ENCODE measurements around the gene BCL2L1.

Gene BCL2L1

DNA sequence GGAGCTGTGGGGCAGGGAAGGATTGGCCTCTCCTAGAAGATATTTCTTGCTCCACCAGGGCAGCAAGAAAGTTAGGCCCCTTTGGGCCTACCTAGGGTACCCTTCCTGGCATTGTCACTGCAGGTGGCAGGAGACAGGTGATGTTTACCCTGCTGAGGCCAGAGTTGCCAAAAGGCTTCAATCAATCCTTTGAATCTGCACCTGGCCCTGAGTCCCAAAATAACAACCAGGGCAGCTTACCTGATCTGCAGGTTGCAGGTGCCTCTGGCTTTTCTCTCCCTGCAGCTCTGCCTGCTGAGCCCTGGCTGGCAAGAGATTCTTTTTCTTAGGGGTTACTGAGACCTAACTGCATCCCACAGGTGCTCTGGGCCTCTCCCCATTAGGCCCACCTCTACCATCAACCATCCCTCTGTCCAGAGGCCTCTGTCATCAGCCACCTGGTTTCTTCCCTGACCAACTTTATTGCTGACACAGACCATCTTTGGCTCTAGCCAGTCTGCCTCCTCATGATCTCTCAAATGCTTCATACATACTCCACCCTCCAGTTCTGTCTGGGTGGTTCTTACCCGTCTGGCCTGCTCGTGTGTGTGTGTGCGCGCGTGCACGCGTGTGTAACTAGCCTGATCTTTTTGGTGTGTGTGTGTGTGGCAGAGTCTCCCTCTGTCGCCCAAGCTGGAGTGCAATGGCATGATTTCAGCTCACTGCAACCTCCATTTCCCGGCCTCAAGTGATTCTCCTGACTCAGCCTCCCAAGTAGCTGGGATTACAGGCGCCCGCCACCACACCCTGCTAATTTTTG, 13.7 kb downstream of the BCL2L1 start:
- DNase-seq (ENCODE audit: low spot score): no peak

DNA sequence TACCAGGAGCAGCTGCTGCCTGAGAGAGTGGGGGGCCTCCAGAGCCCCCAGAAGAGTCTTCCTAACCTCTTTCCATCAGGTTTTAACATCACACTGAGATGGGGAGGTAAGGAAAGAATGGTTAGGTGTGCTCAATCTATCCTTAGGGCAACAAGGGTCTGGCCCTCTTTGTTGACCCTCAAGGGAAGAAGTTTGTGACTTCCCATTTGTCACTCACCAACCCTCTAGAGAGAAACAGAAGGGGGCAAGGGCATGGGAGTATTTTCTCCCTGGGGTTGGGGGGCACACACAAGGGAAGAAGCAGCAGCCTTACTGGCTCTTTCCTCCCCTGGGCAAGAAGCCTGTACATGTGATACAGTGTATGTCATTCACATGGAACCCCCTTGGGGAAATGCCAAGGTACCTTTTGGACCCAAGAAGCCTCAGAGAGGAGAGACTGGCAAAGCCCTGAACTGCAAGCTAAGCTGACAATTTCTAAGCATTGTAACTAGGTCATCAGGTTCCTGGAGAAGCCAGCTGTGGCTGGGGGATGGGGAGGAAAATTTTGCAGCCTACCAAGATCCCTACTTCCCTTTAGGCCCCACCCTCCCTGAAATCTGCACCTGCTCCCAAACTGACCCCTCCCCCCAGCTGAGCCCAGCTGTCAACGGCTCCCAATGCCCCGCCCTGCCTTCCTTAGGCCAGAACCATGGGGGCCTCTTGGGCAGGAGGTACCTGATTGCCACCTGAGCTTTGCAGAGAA, 14.5 kb downstream of the BCL2L1 start:
- peak; percentile 56 for DNase-seq (ENCODE audit: low spot score)

DNA sequence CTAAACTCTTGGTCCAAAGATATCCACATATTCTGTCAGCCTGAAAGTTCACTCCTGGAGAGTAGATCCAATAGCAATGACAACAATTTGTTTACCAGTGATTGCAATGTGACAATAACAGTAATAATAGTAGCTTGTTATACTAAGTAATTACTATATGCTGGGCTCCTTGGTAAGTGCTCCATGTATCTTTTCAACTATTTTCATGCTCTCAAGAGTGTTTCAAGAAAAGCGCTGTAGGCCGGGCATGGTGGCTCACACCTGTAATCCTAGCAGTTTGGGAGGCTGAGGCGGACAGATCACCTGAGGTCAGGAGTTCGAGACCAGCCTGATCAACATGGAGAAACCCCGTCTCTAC, 15.4 kb downstream of the BCL2L1 start:
- DNase-seq (ENCODE audit: low spot score): no peak

- no peak for DNase-seq (ENCODE audit: low spot score)
These were observed 15.9 kb downstream of the BCL2L1 start for GRCh38 chr20:31706607-31707257.

DNA sequence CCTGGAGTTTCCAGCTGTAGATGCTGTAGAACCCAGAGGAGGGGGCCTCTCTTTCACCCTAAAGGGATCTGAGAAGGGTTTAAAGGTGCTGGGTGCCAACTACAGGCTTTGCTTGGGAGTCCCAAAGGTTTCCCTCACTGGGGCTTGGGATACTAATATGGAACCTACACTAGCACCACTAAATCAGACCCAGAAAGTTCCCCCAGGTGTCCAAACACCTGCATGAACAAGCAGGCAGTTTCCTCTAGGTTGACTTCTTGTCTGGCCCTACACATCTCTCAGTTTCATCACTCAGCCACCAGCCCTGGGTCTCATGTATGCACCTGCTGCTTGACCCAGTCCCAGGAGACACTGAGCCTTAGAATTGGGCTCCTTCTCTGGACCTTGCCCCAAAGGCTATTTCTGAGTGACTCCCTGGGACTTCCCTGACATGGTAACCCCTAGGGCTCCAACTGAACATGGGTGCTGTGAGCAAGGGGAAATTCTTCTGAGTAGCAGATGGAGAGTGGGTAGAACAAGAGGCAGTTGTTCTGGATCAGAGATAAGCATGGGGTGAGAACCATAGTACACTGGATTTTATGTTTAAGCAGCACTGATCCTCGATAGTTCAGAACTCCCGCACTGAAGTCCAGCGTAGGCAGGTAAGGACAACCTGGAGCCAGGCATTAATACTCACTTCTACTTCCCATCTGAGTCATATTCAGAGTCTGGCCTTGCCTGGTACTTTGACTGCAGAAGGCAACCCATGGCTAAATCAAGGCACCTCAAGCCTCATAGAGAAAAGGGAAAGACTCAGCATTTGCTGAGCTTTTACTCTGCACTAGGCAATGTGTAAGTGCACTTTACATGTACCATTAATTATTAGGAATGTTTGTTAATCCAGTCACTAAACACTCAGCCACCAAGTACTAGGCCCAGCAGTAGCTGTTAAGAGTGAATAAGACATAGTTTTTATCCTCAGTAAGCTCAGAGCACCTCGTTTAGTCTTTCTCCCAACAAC, 16.8 kb downstream of the BCL2L1 start:
- no peak for DNase-seq (ENCODE audit: low spot score)

- no peak for DNase-seq (ENCODE audit: low spot score)
These were observed 17.5 kb downstream of the BCL2L1 start for GRCh38 chr20:31705191-31705590.

- peak; percentile 96 for DNase-seq (ENCODE audit: low spot score)
These were observed 18.2 kb downstream of the BCL2L1 start for GRCh38 chr20:31704225-31705119.

DNA sequence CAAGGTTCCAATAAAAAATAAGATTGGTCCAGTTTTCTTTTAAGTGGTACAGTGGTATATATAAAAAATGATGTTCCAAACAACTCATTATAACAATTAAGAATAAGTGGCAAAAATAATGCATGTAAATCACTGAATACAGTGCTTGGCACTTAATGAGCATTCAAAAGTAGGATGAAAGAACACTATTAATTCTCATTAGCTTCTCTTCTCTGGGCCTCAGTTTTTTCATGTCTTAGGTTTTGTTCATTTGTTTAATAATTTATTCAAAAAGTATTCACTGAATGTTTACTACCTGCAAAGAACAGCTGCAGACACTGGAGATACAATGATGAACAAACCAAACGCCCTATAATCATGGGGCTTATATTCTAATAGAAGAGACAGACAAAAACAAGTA, 21.1 kb downstream of the BCL2L1 start:
- no peak for DNase-seq (ENCODE audit: low spot score)

DNA sequence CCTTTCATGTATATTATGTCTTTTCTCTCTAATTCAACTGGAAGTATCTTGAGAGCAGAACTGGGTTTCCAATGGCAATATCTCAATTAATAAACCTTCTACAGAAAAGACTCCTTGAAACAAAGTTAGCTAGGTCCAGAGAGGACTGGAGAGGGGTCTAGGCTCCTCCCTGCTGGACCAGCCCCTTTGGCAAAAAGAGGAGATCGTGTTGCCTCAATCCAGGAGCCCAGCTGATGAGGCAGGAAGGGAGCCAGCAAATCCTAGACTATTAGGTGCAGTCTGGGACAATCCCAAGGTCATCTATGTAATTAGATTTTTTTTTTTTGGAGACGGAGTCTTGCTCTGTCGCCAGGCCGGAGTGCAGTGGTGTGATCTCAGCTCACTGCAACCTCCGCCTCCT, 21.9 kb downstream of the BCL2L1 start:
- DNase-seq (ENCODE audit: low spot score): no peak

DNA sequence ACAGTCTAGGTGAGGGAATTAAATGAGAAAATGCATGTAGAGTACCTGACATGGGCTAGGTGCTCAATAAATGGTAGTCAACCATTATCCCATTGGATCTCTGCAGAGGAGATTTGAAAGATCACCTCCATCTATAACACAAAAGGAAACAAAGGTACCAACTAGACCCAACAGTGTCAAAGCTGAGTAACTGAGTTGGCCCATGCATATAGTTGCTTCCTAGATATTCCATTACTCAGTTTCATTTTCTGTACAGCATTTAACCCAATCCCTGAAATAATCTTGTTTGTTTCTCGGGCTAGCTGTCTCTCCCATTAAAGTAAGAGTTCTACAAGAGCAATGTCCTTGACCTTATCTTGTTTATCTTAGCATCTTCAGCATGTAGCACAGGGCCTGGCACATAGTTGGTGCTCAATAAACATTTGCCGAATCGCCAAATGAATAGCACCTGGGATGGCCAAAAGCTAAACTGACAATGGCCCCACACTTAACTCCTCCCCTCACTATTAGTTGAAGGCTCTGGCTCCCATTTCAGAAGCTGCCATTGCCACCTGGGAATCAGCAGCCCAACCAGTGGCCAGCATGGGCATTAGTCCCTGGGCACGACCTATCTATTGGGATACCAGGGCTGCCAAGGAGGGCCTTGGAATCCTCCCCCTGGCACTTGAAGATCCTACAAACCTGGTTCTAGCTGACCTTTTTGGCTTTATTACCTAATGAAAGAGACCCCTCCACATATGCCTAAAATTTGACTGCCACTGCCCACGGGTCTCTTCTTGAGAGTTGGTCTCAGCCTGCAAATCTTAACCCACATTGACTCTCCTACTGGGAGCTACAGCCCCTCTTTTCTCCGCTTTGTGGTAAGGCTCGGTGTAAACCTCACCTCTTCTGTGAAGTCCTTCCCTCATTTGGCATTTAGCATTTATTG, 22.6 kb downstream of the BCL2L1 start:
- DNase-seq (ENCODE audit: low spot score): no peak

GRCh38 chr20:31698803-31699718, 23.6 kb downstream of the BCL2L1 start:
- peak; percentile 79 for DNase-seq (ENCODE audit: low spot score)

DNA sequence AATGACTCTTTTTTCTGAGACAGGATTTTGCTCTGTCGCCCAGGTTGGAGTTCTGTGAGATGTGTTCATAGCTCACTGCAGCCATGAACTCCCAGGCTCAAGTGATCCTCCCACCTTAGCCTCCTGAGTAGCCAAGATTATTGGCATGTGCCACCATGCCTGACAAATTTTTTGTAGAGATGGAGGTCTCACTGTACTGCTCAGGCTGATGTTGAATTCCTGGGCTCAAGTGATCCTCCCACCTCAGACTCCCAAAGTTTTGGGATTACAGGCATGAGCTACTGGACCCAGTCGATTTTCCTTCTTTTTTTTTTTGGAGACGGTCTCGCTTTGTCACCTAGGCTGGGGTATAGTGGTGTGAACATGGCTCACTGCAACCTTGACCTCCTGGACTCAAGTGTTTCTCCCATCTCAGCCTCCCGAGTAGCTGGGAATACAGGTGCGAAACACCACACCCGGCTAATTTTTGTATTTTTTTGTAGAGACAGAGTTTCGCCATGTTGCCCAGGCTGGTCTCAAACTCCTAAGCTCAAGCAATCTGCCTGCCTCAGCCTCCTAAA, 24.3 kb downstream of the BCL2L1 start:
- no peak for DNase-seq (ENCODE audit: low spot score)

GRCh38 chr20:31695849-31696804, 26.5 kb downstream of the BCL2L1 start:
- DNase-seq (ENCODE audit: low spot score): peak; percentile 91

DNA sequence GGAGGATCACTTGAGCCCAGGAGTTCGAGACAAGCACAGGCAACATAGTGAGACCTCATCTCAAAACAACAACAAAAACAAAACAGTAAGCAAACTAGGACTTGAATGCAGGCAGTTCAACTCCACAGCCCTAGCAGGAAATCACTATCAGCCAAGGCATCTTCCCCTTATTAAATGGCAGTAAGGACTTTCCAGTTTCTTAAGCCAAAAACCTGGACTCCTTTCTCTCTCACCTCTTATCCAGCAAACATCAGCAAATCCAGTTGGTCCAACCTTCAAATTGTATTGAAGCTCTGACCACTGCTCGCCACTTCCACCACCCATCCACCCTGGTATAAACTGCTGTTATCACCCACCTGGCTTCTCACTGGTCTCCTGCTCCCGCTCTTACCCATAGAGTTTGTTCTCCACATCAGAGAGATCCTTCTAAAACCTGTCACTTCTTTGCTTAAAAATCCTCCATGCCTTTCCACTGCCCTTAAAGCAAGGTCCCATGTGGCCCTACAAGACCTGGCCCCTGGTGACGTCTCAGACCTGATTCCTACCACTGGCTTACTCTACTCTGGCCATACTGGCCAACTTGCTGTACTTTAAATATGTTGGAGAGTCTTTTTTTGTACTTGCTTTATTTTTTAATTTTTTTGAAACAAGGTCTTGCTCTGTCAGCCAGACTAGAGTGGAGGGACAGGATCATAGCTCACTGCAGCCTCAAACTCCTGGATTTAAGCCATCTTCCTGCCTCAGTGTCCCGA, 27.6 kb downstream of the BCL2L1 start:
- DNase-seq (ENCODE audit: low spot score): no peak

DNA sequence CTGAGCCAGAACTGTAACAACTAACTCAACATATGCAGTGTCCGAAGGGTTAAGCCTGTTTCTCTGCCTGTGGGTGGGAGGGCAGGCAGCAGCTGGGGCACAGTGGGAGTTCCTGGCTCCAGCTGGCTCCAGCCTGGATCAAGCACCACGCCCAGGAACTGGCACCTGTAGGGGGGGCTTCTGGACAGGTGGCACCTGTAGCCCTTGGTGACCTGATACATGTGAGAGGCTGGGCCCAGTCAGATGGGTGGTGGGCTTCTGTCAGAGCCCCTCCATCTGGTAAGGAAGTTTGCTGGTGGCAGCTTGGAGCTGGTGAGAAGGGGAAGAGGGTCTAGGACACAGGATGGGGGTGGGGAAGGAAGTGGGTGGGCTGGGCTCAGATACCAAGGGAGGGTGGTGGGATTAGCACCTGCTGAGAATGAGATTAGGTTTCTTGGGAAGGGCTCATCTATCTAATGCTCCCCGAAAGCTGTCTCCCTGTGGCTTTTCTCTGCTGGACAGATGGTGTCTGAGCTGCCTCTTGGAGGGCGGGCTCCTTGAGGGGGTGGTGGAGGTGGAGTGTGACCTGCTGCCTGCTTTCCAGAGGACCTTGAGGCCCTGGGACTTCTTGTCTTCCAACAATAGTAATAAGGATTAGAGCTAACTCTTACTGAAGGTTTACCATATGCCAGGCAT, 28.5 kb downstream of the BCL2L1 start:
- DNase-seq (ENCODE audit: low spot score): no peak

- no peak for DNase-seq (ENCODE audit: low spot score)
These were observed 29.3 kb downstream of the BCL2L1 start for GRCh38 chr20:31693402-31693801.
